ENCODE results near the gene G0S2.

Gene G0S2

GRCh38 chr1:209667708-209668107, 7.5 kb upstream of the G0S2 start:
- no peak for TF ChIP-seq ZFX (IDR thresholded peaks at IDR 0.05; ENCODE audit: borderline replicate concordance)
- TF ChIP-seq CTCF (IDR thresholded peaks at IDR 0.05) = no peak
- H3K27ac ChIP-seq = no peak overlapping the region

GRCh38 chr1:209670441-209671082, 4.7 kb upstream of the G0S2 start:
- no peak overlapping the region for H3K27ac ChIP-seq
- TF ChIP-seq CTCF (IDR thresholded peaks at IDR 0.05) = no peak
- TF ChIP-seq ZFX (IDR thresholded peaks at IDR 0.05; ENCODE audit: borderline replicate concordance) = no peak

GRCh38 chr1:209672705-209673630, 2.2 kb upstream of the G0S2 start:
- no peak overlapping the region for H3K27ac ChIP-seq

GRCh38 chr1:209673631-209674417, 1.4 kb upstream of the G0S2 start:
- H3K27ac ChIP-seq = no peak overlapping the region
- TF ChIP-seq ZFX (IDR thresholded peaks at IDR 0.05; ENCODE audit: borderline replicate concordance) (no peak), CTCF (IDR thresholded peaks at IDR 0.05) (no peak)

More at GRCh38 chr1:209672705-209673630, 2.2 kb upstream of the G0S2 start:
- no peak for TF ChIP-seq ZFX (IDR thresholded peaks at IDR 0.05; ENCODE audit: borderline replicate concordance)

GRCh38 chr1:209675565-209676154, 448 bp downstream of the G0S2 start:
- TF ChIP-seq CTCF (IDR thresholded peaks at IDR 0.05) = no peak
- no peak for TF ChIP-seq ZFX (IDR thresholded peaks at IDR 0.05; ENCODE audit: borderline replicate concordance)
- H3K27ac ChIP-seq = no peak overlapping the region

- no peak overlapping the region for H3K27ac ChIP-seq
These were observed 3.8 kb downstream of the G0S2 start for GRCh38 chr1:209678981-209679539.

More at GRCh38 chr1:209678981-209679539, 3.8 kb downstream of the G0S2 start:
- no peak for TF ChIP-seq CTCF (IDR thresholded peaks at IDR 0.05)
